Hematopoietic multipotent progenitor cell treated with erythropoietin and hydrocortisone succinate and interleukin-3 and kit ligand, for 8 days (in vitro differentiated cells): Measurements from ENCODE around the gene GBF1.
A peak's percentile ranks its signal among the peaks of the same experiment; 100 is the strongest.

ENCODE experiments used
- DNase-seq: peaks from one replicate; pipeline ENCODE4 v3.0.0-alpha.2; 2015

The GBF1 gene

DNA sequence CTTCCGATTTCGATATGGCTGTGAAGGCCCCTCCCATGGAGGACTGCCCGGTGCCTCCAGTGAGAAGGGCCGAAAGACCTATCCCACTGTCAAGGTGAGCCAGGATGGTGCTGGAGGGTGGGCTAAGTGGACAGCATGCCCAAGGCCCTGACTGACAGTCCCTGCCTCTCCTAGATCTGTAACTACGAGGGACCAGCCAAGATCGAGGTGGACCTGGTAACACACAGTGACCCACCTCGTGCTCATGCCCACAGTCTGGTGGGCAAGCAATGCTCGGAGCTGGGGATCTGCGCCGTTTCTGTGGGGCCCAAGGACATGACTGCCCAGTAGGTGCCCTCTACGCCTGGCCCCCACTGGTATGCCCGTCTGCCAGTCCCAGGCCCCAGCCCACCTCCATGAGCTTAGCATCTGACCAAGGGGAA is 151.4 kb downstream of the GBF1 start:
- DNase-seq, result no peak

DNA sequence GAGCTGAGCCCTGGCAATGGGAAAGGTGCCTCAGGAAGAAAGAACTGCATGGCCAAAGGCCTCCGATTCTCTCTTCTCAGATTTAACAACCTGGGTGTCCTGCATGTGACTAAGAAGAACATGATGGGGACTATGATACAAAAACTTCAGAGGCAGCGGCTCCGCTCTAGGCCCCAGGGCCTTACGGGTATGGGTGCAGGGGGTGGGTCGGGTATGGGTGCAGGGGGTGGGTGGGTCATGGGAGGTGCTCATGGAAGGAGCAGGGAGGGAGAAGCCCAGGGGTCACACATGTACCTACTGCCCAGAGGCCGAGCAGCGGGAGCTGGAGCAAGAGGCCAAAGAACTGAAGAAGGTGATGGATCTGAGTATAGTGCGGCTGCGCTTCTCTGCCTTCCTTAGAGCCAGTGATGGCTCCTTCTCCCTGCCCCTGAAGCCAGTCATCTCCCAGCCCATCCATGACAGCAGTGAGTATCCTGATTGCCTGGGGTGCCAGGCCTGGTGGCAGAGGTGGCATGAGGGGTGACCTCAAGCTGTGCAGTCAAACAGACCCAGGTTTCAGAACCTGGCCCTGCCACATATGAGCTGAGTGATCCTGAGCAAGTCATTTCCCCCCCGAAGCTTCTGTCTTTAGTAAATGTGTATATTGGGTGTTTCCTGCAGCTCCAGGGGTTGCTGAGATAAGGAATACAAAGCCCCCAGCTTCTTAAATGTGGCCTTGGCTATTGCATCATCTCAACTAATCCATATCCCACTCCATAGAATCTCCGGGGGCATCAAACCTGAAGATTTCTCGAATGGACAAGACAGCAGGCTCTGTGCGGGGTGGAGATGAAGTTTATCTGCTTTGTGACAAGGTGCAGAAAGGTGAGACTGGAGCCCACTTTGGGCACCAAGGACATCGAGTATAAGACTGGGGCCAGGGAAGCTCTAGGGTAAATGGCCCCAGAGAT is 152.2 kb downstream of the GBF1 start:
- no peak for DNase-seq

DNA sequence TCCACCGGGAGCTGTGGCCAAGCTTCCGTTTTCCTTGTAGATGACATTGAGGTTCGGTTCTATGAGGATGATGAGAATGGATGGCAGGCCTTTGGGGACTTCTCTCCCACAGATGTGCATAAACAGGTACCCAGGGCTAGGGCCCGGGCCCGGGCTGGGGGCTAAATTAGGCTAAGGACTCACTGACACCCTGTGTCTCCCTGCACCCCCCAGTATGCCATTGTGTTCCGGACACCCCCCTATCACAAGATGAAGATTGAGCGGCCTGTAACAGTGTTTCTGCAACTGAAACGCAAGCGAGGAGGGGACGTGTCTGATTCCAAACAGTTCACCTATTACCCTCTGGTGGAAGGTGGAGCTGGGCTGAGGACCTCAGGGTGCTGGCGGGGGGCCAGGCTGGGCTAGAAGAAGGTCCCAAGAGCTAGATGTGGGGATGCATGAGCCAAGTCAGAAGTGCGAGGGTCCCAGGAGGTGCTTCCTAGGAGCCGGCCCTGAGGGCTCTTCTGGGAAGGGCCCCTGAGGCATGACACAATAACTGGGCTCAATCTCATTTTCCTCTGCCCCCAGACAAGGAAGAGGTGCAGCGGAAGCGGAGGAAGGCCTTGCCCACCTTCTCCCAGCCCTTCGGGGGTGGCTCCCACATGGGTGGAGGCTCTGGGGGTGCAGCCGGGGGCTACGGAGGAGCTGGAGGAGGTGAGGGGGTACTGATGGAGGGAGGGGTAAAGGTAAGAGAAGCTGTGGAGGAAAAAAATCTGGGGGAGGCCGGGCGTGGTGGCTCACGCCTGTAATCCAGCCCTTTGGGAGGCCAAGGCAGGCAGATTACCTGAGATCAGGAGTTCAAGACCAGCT is 153.1 kb downstream of the GBF1 start:
- no peak for DNase-seq

DNA sequence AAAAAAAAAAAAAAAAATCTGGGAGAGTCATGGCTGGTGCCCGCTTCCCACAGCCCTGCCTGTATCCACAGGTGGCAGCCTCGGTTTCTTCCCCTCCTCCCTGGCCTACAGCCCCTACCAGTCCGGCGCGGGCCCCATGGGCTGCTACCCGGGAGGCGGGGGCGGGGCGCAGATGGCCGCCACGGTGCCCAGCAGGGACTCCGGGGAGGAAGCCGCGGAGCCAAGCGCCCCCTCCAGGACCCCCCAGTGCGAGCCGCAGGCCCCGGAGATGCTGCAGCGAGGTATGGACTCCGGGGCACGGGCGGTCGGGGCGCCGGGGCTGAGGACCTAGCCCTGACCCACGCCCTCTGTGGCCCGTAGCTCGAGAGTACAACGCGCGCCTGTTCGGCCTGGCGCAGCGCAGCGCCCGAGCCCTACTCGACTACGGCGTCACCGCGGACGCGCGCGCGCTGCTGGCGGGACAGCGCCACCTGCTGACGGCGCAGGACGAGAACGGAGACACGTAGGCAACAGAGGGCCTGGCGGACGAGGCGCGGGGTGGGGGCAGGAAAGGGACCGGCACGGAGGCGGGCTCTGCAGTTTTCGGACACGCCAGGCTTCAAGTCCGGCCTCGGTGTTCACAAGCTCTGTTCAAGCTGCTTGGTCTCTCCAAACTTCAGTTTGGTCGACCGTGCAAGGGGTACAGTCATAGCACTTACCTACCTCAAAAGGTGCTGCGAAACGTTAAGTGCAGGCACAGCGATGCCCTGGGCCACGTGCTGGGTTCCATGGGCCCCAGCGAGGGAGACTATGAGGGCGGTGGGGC is 154.1 kb downstream of the GBF1 start:
- peak; percentile 81 for DNase-seq

DNA sequence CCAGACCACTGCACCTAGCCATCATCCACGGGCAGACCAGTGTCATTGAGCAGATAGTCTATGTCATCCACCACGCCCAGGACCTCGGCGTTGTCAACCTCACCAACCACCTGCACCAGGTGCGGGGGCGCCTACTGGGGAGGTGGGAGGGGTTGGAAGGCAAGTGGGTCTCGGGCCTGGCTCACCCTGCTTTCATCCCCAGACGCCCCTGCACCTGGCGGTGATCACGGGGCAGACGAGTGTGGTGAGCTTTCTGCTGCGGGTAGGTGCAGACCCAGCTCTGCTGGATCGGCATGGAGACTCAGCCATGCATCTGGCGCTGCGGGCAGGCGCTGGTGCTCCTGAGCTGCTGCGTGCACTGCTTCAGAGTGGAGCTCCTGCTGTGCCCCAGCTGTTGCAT is 154.7 kb downstream of the GBF1 start:
- no peak for DNase-seq

DNA sequence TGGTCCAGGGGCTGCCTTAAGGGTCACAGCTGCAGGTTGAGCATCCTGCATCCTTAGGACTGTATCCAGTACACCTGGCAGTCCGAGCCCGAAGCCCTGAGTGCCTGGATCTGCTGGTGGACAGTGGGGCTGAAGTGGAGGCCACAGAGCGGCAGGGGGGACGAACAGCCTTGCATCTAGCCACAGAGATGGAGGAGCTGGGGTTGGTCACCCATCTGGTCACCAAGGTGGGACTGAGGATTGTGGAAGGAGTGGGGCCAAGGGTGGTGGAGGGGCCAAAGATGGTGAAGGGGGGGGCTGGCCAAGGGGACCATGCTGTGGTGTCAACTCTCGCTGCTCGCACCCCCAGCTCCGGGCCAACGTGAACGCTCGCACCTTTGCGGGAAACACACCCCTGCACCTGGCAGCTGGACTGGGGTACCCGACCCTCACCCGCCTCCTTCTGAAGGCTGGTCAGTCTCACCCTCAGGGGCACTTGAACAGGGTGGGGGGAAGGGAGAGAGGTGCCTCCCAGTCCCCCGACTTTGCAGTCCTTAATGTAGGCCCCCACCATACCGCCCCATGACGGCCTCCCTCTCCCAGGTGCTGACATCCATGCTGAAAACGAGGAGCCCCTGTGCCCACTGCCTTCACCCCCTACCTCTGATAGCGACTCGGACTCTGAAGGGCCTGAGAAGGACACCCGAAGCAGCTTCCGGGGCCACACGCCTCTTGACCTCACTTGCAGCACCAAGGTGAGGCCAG is 155.4 kb downstream of the GBF1 start:
- DNase-seq, result no peak

DNA sequence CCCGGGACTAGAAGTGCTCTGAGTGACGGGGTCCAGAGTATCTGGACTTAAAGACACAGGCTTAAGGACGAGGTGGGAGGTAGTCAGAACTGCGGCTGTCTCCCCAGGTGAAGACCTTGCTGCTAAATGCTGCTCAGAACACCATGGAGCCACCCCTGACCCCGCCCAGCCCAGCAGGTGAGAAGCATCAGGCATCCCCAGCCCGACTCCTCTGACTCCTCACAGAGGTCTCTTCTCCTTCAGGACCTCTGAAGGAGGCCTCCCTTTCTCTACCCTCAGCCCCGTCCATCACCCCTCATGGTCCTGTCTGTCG is 156.0 kb downstream of the GBF1 start:
- DNase-seq, result no peak

DNA sequence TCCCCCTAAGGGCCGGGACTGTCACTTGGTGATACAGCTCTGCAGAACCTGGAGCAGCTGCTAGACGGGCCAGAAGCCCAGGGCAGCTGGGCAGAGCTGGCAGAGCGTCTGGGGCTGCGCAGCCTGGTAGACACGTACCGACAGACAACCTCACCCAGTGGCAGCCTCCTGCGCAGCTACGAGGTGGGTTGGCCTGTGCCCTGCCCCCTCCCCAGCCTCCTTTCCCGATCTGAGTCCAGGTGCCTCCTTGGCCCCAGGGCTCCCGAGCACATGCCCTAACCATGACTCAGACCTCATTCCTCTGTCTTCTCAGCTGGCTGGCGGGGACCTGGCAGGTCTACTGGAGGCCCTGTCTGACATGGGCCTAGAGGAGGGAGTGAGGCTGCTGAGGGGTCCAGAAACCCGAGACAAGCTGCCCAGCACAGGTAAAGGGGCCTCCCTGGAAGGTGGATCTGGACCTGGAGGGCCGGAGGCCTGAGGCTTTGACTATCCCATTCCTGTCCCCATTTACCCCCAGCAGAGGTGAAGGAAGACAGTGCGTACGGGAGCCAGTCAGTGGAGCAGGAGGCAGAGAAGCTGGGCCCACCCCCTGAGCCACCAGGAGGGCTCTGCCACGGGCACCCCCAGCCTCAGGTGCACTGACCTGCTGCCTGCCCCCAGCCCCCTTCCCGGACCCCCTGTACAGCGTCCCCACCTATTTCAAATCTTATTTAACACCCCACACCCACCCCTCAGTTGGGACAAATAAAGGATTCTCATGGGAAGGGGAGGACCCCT is 156.6 kb downstream of the GBF1 start:
- DNase-seq, result no peak

DNA sequence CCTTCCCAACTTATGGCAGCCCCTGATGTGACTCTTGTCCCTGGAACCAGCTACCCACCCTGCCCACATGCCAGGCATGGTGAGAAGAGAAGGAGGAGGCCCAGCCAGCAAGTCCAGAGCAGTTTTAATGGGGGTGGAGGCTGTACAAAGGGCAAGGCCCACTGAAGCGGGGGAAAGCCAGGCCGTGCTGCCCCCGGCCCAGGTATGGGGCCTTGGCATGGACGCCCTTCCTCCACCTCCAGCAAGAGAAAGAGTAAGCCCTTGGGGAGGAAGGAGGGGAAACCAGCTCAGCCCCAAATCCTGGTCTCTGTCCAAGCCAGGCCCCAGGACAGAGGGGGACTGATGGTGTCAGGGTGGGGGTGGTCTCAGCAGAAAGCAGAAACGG is 157.2 kb downstream of the GBF1 start:
- DNase-seq, result no peak

DNA sequence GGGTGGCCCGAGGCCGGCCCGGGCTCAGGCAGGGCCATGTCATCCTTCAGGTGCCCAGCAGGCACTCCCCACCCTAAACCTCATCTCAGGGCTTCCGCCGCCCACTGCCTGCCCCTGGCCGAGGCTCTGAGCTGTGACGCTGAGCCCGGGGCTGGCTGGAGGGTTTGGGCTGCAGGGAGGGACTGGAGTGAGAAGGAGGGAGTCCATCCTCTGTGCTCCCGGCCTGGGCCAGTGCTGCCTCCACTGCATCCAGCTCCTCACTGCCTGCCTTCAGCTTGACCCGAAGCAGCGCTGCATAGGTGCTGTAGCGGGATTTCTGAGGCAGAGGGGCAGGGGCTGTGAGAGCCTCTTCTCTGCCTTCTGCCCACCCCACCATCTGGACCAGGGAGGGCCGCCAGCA is 157.8 kb downstream of the GBF1 start:
- DNase-seq, result no peak

DNA sequence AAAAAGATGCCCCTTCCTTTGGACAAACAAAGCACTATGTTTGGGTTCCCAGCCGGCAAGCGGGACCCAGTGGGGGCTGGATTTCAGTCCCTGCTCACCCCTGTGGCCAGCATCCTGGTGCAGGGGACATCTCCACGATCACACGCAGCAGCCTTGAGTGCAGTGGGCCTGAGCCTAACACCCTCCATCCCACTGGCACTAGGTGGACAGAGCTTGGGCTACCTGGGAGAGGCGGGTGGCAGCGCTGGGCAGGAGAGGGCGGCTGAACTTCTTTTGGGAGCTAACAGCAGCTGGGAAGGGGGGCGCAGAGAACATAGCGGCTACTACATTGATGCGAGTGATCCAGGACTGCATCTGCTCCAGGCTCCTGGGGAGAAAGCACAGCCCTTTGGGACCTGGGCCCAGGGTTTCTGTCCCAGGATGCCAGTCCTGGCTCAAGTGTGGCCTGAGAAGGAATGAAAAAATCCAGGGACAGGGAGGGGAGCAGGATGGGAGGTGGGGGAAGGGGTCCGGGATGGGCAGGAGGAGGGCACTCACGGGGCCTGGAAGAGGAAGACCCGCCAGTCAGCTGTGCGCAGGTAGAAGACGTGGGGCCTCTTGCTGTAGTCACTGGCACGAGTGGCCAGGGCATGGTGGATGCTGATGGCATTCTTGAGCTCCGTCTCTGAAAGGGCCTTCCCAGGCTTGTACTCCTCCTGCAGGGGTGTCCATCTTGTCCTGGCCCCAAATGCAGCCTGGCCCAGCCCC is 159.2 kb downstream of the GBF1 start:
- DNase-seq, result no peak

DNA sequence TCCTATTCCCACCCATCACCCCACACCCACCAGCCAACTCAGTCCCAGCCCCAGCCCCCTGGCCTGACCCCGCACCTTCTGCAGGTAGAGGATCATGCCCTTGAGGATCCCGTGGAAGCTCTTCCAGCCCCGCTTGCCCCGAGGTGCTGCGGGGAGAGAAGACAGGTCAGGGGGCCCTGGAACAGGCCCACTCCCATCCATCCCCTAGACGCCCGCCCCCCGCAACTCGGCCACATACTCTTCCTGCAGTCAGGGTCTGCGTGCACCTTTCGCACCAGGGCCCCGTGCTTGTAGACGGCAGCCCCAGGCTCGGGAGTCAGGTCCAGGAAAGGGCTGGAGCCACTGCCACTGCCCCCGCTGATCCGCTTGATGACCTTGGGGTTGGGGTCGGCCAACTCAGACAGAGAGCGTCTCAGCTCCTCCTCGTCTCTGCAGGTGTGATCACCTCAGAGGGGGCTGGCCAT is 159.8 kb downstream of the GBF1 start:
- DNase-seq, result no peak

DNA sequence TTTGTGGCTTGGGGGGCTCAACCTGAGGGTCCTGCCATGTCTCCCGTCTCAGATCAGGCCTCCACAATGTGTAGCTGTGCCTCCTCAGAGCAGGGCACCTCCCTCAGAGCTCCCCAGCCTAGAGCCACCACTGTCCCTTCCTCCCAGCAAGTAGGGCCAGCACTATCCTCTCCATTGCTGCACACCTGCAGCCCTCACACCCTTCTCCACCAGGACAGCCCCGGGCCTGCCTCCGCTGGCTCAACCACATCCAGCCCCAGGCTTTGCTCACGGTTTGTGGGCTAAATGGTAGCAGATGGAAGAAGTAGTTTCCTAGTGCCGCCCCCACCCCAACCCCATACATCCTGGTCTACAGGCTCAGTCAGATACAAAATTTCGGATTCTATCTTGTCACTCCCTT is 160.3 kb downstream of the GBF1 start:
- DNase-seq, result no peak

DNA sequence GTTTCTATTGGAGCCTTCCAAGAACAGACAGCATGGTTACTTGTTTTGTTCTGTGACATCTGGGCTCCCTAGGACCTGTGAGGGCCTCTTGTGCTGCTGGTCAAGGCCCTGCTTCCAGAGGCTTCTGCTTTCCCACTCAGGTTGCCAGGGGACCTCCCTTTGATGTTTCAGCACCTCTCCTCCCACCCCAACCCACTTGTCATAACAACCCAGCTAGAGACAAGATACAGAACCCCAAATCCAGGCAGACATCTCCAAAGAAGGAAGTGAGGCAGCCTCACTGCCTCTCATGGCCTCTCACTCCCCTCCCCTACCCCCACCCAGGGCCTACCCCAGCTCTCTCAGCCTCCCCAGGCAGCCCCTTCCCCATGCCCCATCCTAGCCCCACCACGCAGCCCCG is 161.5 kb downstream of the GBF1 start:
- no peak for DNase-seq

DNA sequence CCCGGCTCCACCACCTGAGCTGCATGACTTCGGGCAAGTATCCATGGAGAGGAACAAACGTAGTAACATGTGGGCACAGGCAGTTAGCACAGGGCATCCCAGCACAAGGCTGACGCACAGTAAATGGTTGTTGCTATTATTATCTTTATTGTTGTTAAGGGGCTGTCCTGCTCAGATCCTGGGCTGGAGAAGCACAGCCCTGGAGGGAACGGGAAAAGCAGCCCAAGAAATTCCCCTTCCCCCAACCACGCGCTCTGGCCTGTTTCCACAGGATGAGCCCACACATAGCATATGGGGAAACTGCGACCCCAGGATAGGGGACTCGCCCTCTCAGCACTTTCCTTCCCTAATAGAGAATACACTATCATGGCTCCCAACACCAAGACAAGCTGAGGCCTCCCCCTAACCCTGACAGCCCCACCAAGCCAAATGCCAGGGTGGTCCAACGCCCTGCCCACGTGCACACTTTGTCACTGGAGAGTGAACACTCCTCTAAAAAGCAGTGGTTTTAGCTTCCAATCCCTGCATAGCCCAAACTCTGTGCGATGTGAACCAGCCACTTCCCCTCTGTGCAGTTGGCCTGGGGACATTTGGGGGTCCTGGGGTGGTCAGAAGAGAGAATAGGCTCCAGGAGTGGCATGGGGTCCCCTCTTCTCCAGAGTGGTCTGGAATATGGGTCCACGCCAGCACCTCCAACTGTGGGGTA is 162.2 kb downstream of the GBF1 start:
- DNase-seq, result no peak

DNA sequence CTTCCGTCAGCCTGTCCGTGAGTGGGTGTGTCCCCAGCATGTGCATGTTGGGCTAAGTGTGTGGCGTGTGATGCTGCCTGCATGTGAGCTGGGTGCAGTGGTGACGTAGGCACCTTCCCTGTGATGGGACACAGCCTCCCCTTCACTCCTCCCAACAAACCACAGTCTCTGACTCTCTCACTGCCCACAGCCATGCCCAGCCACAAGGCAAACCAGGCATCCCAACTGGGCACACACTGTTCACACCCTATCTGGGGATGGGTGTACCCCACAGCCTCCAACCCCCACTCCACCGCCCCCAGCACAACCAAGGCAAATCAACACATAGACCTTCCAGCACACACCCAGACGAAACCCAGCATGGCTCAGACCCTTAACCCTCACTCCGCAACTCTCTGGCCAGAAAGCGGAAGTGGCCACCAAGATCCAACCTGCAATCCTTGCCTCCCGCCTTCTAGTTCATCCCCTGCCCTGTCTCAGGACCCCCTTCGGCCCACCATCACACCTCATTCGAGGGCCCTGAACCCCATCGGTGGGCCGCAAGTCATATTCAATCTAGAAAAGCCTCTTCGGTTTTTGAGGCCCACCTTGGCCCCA is 162.9 kb downstream of the GBF1 start:
- no peak for DNase-seq

DNA sequence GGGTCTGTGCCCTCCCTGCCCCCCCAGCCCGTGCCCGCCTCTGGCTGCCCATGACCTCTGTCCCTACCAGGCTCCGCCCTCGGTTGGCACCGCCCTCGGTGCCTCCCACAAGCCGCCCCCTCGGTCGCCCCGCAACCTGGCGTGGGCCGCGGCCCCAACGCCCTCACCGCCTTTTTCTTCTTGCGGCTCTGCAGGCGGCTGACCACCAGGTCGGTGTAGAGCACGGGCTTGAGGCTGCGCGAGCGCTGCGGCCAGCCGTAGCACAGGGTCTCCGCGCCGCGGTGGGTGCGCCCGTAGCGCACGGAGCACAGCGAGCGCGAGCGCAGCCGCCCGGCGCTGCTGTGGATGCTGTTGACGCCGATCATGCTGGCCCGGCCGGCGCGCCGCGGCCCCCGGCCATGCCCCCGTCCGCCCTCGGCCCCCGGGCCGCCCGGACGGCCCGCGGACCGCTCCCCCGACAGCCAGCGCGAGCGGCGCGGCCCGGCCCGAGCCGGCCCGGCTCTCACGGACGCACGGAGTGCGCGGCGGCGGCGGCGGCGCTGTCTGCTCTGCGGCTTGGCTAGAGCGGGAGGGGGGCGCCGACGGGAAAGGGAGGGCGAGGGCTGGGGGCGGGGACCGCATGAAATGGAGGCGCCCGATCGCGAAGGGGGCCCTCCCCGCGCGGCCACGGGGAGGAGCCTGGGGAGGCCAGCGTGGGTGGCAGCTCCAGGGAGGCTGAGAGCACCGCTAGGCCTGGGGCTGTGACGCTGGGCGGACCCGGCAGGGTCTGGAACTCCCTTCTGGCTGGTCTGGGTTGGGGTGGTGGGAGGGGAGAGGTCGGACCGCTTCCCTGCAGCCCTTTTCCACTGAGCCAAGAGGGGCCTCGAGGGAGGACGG is 163.6 kb downstream of the GBF1 start:
- no peak for DNase-seq

DNA sequence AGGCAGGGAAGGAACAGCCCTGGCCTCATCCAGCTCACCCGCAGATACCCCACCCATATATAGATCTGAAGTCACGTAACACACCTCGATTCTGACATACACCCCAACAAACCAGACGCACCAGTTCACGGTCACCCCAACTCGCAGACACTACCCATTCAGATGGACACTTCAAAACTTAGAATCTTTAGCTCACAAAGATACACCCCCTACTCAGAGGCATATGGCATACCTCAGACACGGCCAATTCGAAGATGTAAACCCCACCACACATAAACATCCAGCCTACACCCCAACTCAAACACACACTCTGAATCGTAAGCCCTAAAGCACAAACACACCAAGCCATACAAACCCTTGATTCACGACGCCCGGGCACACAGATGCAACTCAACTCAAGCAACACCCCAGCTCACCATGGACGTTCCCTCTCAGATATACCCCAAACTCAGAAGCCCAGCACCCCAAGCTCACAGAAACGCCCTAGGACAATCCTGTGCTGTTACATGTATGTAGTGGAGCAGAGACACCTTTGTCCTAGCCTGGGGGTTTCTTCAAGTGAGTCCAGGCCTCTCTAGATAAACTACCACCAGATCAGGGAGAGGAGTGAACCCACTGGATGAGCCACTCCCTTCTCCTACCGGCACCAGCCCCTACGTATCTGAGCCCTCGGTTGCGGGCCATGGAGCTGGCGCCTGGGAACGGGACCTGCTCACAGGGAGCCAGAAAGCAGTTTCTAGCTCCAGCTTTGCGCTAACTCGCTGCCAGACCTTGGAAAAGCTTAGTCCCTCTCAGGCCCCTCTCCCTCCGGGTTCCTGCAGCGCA is 164.5 kb downstream of the GBF1 start:
- no peak for DNase-seq
